Measurements from ENCODE around the gene PAX8.

GRCh38 chr2:113201496-113202304, 77.0 kb downstream of the PAX8 start:
- TF ChIP-seq CTCF (conservative IDR thresholded peaks at IDR 0.05; ENCODE audit: low read depth, low read length) (no peak), EZH2 (IDR thresholded peaks at IDR 0.05; ENCODE audit: borderline replicate concordance, low read depth, low read length, poor library complexity, severe bottlenecking) (no peak)
